Mesodermal cell (in vitro differentiated cells): ENCODE measurements around the gene DVL1.

ENCODE experiments used
- H3K27ac ChIP-seq: 2 replicates; pipeline ENCODE4 v1.7.0; 2013; ENCODE audit warnings: mild to moderate bottlenecking, low read depth, low read length, moderate library complexity; ENCODE audit not compliant: severe bottlenecking
- H3K36me3 ChIP-seq: 2 replicates; pipeline ENCODE4 v1.7.1; 2013; ENCODE audit warnings: mild to moderate bottlenecking, low read length, moderate library complexity; ENCODE audit not compliant: control insufficient read depth, insufficient read depth
- H3K4me1 ChIP-seq: one replicate; pipeline ENCODE4 v1.7.1; 2013; ENCODE audit warnings: mild to moderate bottlenecking, low read length; ENCODE audit not compliant: insufficient read depth, control insufficient read depth, poor library complexity, severe bottlenecking
- H3K4me3 ChIP-seq: 2 replicates; pipeline ENCODE4 v1.7.0; 2013; ENCODE audit warnings: low read length, control low read depth, mild to moderate bottlenecking; ENCODE audit not compliant: insufficient read depth, poor library complexity, severe bottlenecking; ENCODE audit errors: extremely low read depth
- H3K9me3 ChIP-seq: 2 replicates; pipeline ENCODE4 v1.7.1; 2013; ENCODE audit warnings: mild to moderate bottlenecking, low read length, moderate library complexity; ENCODE audit not compliant: control insufficient read depth
- WGBS, 2 experiments: methylation state at CpG; one replicate each; pipeline ENCODE4 v1.1.5; 2013; ENCODE audit warnings: missing lambda C conversion rate in 2 of 2; ENCODE audit not compliant: insufficient coverage in 2 of 2; 5-methylcytosine and 5-hydroxymethylcytosine counted together

Gene DVL1

DNA sequence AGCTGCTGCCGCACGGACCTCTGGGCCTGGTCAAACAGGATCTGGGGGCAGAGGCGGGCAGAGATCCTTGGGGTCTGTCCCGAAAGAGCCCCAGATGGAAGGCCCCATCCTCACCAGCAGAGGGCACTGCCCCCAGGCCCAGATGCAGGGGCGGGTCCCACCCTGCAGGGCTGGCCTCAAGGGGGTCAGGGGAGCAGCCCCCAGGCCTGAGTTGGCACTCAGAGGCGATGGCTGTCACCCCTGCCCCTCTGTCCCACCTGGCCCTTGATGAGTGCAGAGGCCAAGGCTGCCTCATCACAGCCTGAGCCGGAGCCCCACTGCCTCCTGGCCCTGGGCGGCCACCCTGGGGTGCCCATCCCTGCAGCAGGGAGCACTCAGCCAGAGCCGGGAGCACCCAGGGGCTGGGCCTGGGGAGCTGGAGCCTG lies 47.2 kb downstream of the DVL1 start:
- Histone ChIP-seq H3K4me3 (no peak overlapping the region), H3K4me1 (peaks cover 29% of the 10 kb centered on the region), H3K9me3 (no peaks in the 10 kb centered on the region), H3K36me3 (peaks cover 11% of the 10 kb centered on the region), H3K27ac (no peak overlapping the region)
- 87 to 96% methylated on average over 9 of the region's 9 CpGs for WGBS, 2 experiments

- WGBS, 2 experiments, result 95% methylated on average over 12 of the region's 12 CpGs
These were observed 48.9 kb downstream of the DVL1 start for GRCh38 chr1:1300352-1300739.

GRCh38 chr1:1299686-1300351 lies 49.4 kb downstream of the DVL1 start:
- Histone ChIP-seq H3K36me3 (peaks cover 17% of the 10 kb centered on the region), H3K4me3 (no peak overlapping the region), H3K27ac (no peak overlapping the region), H3K9me3 (no peaks in the 10 kb centered on the region), H3K4me1 (peaks cover 10% of the 10 kb centered on the region)
- WGBS, 2 experiments, result 86 to 89% methylated on average over 18 to 22 of the region's 22 CpGs

More at GRCh38 chr1:1300352-1300739, 48.9 kb downstream of the DVL1 start:
- Histone ChIP-seq H3K9me3 (no peaks in the 10 kb centered on the region), H3K36me3 (peaks cover 15% of the 10 kb centered on the region), H3K27ac (no peak overlapping the region), H3K4me1 (peaks cover 15% of the 10 kb centered on the region), H3K4me3 (no peak overlapping the region)

- peaks cover 17% of the 10 kb centered on the region for H3K36me3 ChIP-seq
- H3K27ac ChIP-seq, result no peak overlapping the region
- no peak overlapping the region for H3K4me3 ChIP-seq
- no peaks in the 10 kb centered on the region for H3K9me3 ChIP-seq
- H3K4me1 ChIP-seq, result peaks cover 4% of the 10 kb centered on the region
- WGBS, 2 experiments, result 68 to 79% methylated on average over 23 to 27 of the region's 30 CpGs
These were observed 50.1 kb downstream of the DVL1 start for GRCh38 chr1:1298861-1299685.

GRCh38 chr1:1297802-1298424 lies 51.3 kb downstream of the DVL1 start:
- Histone ChIP-seq H3K27ac (no peak overlapping the region), H3K36me3 (peaks cover 17% of the 10 kb centered on the region), H3K4me1 (no peaks in the 10 kb centered on the region), H3K9me3 (no peaks in the 10 kb centered on the region), H3K4me3 (no peak overlapping the region)
- 96 to 97% methylated on average over 25 to 30 of the region's 31 CpGs for WGBS, 2 experiments

- no peaks in the 10 kb centered on the region for H3K4me1 ChIP-seq
- no peaks in the 10 kb centered on the region for H3K9me3 ChIP-seq
- no peak overlapping the region for H3K4me3 ChIP-seq
- WGBS, 2 experiments, result 95% methylated on average over 58 of the region's 62 CpGs
- H3K36me3 ChIP-seq, result peaks cover 17% of the 10 kb centered on the region
- H3K27ac ChIP-seq, result no peak overlapping the region
These were observed 52.9 kb downstream of the DVL1 start for GRCh38 chr1:1296070-1297061.

GRCh38 chr1:1295154-1295923 lies 53.9 kb downstream of the DVL1 start:
- WGBS, 2 experiments, result 92 to 93% methylated on average over 32 to 35 of the region's 35 CpGs
- H3K4me1 ChIP-seq, result no peaks in the 10 kb centered on the region

GRCh38 chr1:1294250-1294890 lies 54.8 kb downstream of the DVL1 start:
- Histone ChIP-seq H3K9me3 (no peaks in the 10 kb centered on the region), H3K4me1 (no peaks in the 10 kb centered on the region), H3K27ac (no peak overlapping the region), H3K36me3 (peaks cover 13% of the 10 kb centered on the region), H3K4me3 (no peak overlapping the region)
- WGBS, 2 experiments, result 95 to 99% methylated on average over 53 to 54 of the region's 58 CpGs

More at GRCh38 chr1:1295154-1295923, 53.9 kb downstream of the DVL1 start:
- H3K9me3 ChIP-seq, result no peaks in the 10 kb centered on the region
- H3K36me3 ChIP-seq, result peaks cover 16% of the 10 kb centered on the region
- H3K4me3 ChIP-seq, result no peak overlapping the region
- H3K27ac ChIP-seq, result no peak overlapping the region
